Occipital lobe (tissue), 2 donors: Measurements from ENCODE around the gene GRIK4. TPM values are rescaled to one million over a fixed set of nuclear protein-coding genes. Genes with fewer than 3 reads are reported as not detected.
A peak's percentile ranks its signal among the peaks of the same experiment; 100 is the strongest.

ENCODE experiments used
- DNase-seq: peaks from one replicate; lab custom pipeline; 2025; lab: John Stamatoyannopoulos, UW
- total RNA-seq: library from RNA; depleted of rRNA; stranded (reverse); fragments of >200 nt; gene quantifications from one replicate; pipeline ENCODE4 v1.2.3, GENCODE V29; 2014

GRIK4 gene
- total RNA-seq, 1 donor from 2014 or later, result 2.3 TPM

DNA sequence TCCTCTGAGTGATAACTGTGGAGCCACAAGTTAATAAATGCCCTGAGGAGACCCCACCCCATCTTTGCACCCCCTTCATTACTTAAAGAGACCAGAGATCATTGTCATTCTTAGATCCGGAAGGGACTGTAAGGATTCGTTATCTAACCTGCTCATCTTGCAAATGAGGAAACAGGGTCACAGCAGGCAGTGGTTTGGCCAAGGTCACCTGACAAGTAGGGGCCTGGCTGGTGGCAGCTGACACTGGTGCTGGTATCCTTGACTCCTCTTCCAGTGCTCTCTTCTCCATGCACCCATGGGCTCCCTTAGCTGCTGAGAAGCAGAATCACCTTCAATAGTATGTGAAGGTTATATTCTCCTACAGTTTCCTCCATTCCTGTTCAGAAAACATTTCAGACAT lies 151.6 kb downstream of the GRIK4 start:
- no peak for DNase-seq

DNA sequence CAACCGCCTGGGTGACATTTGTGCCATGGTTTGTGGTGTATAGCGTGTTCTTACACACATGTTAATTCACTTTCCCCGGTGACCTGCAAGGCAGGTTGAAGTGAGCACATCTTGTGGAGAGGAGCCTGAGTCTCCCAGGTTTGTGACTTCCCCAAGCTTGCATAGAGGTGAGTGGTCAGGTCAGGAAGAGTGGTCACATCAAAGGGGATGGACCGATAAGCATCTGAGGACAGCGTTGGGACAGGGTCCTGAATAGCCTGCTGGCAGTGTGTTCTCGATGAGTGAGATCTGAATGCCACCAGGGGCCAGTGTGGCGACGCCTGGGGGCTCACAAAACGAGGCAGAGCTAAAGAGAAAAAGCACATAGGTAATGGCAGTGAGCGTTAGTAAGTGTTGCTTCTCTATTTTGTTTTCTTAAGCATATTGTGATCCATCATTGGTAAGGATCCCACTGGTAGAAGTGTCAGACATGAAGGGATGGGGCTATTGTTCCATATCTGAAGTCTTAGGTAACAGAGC lies 154.6 kb downstream of the GRIK4 start:
- no peak for DNase-seq

- DNase-seq, result peak; percentile 69
Observed at GRCh38 chr11:120667281-120667680, 155.7 kb downstream of the GRIK4 start.

GRCh38 chr11:120667934-120668333 lies 156.4 kb downstream of the GRIK4 start:
- DNase-seq, result no peak

DNA sequence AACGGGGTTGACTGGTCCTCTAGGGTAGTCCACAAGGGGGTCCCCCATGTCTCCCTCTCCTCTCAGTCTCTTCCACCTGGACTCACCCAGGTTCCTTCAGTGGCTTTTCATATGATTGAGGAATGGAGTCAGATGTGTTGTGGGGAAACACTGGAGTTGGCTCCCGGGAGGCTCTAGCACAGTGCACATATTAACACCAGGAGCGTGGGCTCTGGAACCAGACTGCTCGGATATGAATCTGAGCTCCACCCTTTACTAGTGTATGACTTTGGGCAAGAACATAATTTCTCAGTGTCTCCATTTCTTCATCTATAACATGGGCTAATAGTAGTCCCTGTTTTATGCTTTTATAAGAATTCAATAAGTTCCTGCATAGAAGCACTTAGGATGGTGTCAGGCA lies 157.0 kb downstream of the GRIK4 start:
- no peak for DNase-seq

GRCh38 chr11:120674542-120674941 lies 163.0 kb downstream of the GRIK4 start:
- no peak for DNase-seq

DNA sequence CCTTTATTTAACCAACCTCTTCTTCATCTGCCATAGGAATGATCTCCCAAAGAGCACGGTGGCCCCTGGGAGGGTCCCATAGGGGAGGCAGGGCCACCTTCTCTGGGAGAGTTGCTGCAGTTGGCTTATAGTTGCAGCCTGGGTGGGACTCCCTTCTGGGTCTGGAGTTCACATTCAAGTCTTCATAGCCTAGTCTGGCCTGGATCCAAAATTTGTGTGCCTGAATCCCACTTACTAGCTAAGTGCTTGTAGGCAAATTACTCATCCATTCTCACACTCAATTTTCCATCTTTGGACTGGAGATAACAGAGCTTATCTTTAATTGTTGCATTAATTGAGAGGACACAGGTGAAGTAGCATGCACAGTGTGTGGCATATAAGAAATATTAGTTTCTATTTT lies 163.6 kb downstream of the GRIK4 start:
- no peak for DNase-seq

- DNase-seq, result no peak
Observed at GRCh38 chr11:120676991-120677390, 165.4 kb downstream of the GRIK4 start.

GRCh38 chr11:120680322-120680721 lies 168.8 kb downstream of the GRIK4 start:
- DNase-seq, result no peak

- DNase-seq, result no peak
Observed at GRCh38 chr11:120681434-120682331, 170.1 kb downstream of the GRIK4 start.

DNA sequence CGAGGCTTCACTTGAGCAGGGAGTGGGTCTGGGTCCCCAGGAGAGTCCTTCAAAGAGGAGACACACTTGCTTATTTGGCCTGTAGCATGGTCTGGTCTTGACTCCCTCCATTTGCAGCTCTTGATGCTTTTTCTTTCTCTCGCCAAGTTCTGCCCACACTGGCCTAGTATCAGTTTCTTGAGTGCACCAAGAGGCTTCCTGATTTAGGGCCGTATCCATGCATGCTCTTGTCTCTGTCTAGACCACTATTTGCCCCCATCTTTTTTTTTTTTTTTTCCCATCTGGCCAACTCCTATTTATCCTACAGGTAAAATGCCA lies 170.7 kb downstream of the GRIK4 start:
- no peak for DNase-seq

GRCh38 chr11:120682866-120683265 lies 171.3 kb downstream of the GRIK4 start:
- DNase-seq, result no peak

- no peak for DNase-seq
Observed at GRCh38 chr11:120686516-120686915, 175.0 kb downstream of the GRIK4 start.

DNA sequence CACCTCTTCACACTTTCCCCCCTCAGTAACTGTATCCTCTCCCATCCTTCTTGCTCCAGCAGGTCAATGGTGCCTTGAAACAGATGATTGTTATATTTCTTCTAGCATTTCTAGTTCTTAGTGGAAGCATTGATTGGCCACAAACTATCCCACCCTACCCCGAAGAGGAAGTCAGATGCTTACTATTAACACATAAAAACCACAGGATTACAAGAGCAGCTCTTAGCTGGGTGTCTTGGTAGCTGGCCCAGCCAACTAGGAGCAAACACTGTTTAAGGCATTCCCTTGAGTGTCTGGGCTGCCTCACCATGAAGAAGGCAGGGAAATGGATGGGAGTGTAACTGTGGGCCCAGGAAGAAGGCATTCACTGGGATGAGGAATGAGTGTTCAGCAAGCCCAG lies 176.6 kb downstream of the GRIK4 start:
- no peak for DNase-seq

DNA sequence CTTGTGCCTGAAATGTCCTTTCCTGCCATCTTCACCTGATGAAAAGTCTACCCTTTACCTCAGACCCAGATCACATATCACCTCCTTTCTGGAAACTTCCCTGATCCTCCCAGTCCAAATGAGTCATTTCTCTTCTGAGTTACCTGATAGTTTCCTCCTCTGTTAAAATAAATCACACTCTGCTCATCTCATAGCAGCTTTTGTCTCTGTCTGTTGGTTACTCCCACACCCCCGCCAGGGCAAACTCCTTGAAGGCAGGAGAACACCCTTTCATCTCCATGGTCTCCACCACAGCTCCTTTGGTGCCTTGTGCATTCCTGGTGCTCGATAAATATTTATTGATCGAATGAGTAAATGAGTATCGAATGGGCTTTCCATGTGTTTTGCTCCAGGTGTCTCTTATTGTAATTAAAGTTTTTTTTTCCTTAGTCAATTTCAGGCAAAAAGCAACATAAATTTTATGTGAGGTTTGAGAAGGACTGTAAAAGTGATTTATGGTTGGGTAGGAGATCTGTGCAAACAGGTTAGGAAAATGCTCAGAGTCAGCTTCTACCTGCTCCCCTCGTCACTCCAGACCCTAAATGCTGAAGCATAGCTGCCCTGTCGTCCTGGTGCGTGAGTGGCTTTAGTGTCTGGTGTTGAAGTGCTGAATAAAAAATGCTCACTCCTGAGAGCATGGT lies 178.2 kb downstream of the GRIK4 start:
- no peak for DNase-seq

- DNase-seq, result no peak
Observed at GRCh38 chr11:120690406-120690805, 178.9 kb downstream of the GRIK4 start.

GRCh38 chr11:120694726-120695125 lies 183.2 kb downstream of the GRIK4 start:
- no peak for DNase-seq

GRCh38 chr11:120695426-120695825 lies 183.9 kb downstream of the GRIK4 start:
- no peak for DNase-seq

DNA sequence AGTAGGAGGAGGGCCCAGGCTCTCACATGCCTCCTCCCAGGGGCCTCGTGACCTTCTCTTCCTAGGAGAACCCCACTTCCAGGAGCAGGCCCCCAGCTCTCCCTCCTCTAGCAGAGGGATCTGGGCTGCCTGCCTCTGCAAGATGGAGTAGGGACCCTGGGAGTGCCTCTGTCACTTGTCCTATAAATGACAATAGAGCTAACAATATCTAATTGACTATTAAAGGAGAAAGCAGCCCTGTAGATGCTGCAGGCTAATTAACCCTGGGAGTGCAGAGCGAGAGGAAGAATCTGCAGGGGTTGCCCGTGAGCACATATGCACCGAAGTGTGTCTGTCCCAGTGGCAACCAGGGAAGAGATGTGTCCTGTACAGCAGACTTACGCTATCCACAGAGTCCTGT lies 184.4 kb downstream of the GRIK4 start:
- DNase-seq, result no peak

DNA sequence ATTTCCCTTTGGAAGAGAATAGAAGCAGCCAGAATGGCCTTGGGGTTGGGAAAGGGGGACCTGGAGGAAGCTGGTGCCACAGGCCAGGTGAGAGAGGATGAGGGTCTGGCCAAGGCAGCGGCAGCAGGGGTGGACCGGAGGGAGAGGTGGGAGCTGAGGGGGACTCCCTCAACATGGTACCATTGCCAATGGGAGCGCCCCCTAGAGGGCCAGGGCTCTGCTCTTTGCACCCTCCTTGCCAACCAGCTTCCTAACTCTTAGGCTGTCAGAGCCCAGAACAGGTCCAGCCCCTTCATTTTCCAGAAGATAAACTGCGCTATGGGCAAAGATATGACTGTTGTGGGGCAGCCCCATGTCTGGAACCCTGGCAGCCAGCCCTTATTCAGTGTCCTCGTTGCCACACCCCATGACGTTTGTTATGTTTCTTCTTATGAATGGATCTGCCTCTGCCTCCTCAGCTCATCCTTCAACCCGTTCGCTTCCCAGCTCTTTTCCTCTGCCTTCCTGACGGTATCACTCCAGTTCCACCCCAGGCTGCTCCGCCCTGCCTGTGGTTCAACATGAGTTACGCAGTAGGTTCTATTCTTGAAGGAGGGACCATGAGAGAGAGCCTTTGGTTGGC lies 185.2 kb downstream of the GRIK4 start:
- DNase-seq, result no peak

- DNase-seq, result no peak
Observed at GRCh38 chr11:120698918-120699317, 187.4 kb downstream of the GRIK4 start.

GRCh38 chr11:120702656-120703055 lies 191.1 kb downstream of the GRIK4 start:
- no peak for DNase-seq
